AG04450 (cell line): ENCODE results near the gene ARID4A. TPM values are rescaled to one million over a fixed set of nuclear protein-coding genes. Genes with fewer than 3 reads are reported as not detected.
"Not testable (repeated sequence)": the region's sequence is repeated elsewhere in the genome, so short reads cannot be mapped to it uniquely, and the experiment has no call there.

Source experiments
- CTCF ChIA-PET: fragments of 300-600, 350-600 bp; formaldehyde crosslinking; extraction: SDS; loops from one replicate; lab custom pipeline; 2022; ENCODE audit warnings: antibody characterized with exemption, inconsistent platforms; lab: Charles Lee
- POLR2A ChIA-PET: fragments of 350-600 bp; formaldehyde crosslinking; extraction: SDS; loops from one replicate; lab custom pipeline; 2021; ENCODE audit warnings: antibody characterized with exemption, inconsistent platforms; lab: Yijun Ruan, JAX
- DNase-seq: peaks from one replicate; pipeline ENCODE4 v3.0.0-alpha.2; 2011; ENCODE audit warnings: low read depth, low spot score
- H3K27ac ChIP-seq: one replicate; pipeline ENCODE4 v1.5.1; 2012; ENCODE audit warnings: low read depth, low read length, control low read depth
- H3K27me3 ChIP-seq: one replicate; pipeline ENCODE4 v1.6.0; 2012; ENCODE audit warnings: low read length; ENCODE audit not compliant: control insufficient read depth, insufficient read depth
- H3K4me3 ChIP-seq: 2 replicates; pipeline ENCODE4 v1.5.1; 2011; ENCODE audit warnings: mild to moderate bottlenecking, low read depth, low read length, control low read depth
- H3K9me3 ChIP-seq: 2 replicates; pipeline ENCODE4 v1.5.1; 2012; ENCODE audit warnings: low read length; ENCODE audit not compliant: control insufficient read depth, insufficient read depth
- polyA plus RNA-seq: library from polyadenylated mRNA; depleted of rRNA; stranded (reverse); fragments of >200 nt; gene quantifications from 2 replicates; pipeline ENCODE4 v1.2.3, GENCODE V29; 2011
- TF ChIP-seq, protein P1 (sequence below): IDR thresholded peaks from 2 replicates; pipeline ENCODE4 v1.5.1; 2011; ENCODE audit warnings: low read depth, low read length, control low read depth, inconsistent platforms

Gene ARID4A
- polyA plus RNA-seq, 1 experiment = 12.4 TPM

GRCh38 chr14:58354808-58355207, 56.5 kb downstream of the ARID4A start:
- DNase-seq = no peak
- no peaks in the 10 kb centered on the region for H3K27me3 ChIP-seq
- TF ChIP-seq, protein P1, sequence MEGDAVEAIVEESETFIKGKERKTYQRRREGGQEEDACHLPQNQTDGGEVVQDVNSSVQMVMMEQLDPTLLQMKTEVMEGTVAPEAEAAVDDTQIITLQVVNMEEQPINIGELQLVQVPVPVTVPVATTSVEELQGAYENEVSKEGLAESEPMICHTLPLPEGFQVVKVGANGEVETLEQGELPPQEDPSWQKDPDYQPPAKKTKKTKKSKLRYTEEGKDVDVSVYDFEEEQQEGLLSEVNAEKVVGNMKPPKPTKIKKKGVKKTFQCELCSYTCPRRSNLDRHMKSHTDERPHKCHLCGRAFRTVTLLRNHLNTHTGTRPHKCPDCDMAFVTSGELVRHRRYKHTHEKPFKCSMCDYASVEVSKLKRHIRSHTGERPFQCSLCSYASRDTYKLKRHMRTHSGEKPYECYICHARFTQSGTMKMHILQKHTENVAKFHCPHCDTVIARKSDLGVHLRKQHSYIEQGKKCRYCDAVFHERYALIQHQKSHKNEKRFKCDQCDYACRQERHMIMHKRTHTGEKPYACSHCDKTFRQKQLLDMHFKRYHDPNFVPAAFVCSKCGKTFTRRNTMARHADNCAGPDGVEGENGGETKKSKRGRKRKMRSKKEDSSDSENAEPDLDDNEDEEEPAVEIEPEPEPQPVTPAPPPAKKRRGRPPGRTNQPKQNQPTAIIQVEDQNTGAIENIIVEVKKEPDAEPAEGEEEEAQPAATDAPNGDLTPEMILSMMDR = no peak
- H3K9me3 ChIP-seq = no peaks in the 10 kb centered on the region
- CTCF ChIA-PET = no interaction called here
- H3K27ac ChIP-seq = no peak overlapping the region
- POLR2A ChIA-PET = no interaction called here
- H3K4me3 ChIP-seq = no peak overlapping the region

DNA sequence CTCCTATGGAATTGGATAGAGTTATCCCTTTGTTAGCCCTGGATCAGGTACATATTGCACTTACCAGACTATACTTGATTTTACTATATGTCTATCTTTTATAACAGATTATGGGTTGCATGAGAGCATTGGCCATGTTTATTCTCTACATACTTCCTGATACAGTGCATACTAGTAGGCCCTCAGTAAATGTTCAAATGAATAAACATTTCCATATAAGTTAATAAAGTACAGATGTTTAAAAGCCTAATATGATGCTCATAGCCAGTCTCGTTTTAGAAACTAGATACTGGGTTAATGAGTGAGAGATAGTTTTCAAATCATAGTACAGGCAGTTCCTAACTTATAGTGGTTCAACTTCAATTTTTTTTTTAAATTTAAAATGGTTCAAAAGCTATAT, 57.9 kb downstream of the ARID4A start:
- no peaks in the 10 kb centered on the region for H3K27me3 ChIP-seq
- POLR2A ChIA-PET = interaction anchor here (0.7 kb wide), 1 partner anchor 8 kb away, joined by 3 read pairs; no protein-coding TSS in a partner anchor
- H3K4me3 ChIP-seq = no peak overlapping the region
- peak overlapping the region; percentile 72 for H3K27ac ChIP-seq
- CTCF ChIA-PET = interaction anchor here (1.6 kb wide), 1 partner anchor 40 kb away, joined by 6 read pairs; the partner anchor contains the start of gene TOMM20L
- TF ChIP-seq, protein P1 = no peak
- no peaks in the 10 kb centered on the region for H3K9me3 ChIP-seq
- DNase-seq = peak; percentile 11

DNA sequence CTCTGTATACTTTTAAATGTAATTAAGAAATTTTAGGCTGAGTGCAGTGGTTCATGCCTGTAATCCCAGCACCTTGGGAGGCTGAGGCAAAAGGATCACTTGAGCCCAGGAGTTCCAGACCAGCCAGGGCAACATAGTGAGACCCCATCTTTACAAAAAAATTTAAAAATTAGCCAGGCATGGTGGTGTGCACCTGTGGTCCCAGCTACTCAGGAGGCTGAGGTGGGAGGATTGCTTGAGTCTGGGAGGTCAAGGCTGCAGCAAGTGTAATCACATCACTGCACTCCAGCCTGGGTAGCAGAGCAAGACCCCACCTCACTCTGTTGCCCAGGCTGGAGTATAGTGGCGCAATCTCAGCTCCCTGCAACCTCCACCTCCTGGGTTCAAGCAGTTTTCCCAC, 63.9 kb downstream of the ARID4A start:
- CTCF ChIA-PET, H3K9me3 ChIP-seq, POLR2A ChIA-PET, H3K27me3 ChIP-seq, DNase-seq, H3K27ac ChIP-seq, H3K4me3 ChIP-seq: not testable (repeated sequence)

DNA sequence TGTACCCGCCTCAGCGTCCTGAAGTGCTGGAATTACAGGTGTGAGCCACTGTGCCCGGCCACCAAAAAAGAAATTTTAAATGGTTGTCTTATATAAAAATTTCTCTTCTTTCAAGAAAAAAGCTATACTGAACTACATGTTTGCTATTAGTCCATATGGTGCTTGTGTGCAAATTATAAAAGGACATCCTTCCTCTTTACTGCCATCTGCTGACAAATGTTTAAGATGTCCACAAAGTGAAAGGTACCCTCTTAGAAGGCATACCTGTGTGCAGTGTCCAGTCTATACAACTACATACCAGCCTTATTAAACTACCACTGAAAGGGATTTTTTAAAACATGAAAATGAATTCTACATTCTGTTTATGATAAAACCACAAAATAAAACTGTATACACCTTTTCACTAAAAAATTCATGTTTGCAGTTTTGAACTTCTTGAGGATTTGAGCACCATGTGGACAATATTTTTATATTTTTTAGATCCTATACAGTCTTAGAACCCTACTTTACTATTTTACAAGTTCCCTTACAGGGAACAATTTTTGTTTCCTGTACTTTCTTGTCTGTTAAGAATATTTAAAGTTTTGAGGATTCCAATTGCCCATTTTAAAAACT, 64.5 kb downstream of the ARID4A start:
- ChIA-PET CTCF (interaction anchor here (3.1 kb wide), 1 partner anchor 33 kb away, joined by 12 read pairs; the partner anchor contains the start of gene TOMM20L), POLR2A (no interaction called here)
- Histone ChIP-seq H3K9me3 (no peaks in the 10 kb centered on the region), H3K27me3 (no peaks in the 10 kb centered on the region), H3K4me3 (no peak overlapping the region), H3K27ac (no peak overlapping the region)
- TF ChIP-seq, protein P1 = peak; percentile 38
- DNase-seq = no peak

GRCh38 chr14:58364316-58364715, 66.0 kb downstream of the ARID4A start:
- POLR2A ChIA-PET = no interaction called here
- CTCF ChIA-PET = interaction anchor here (1.3 to 3.1 kb wide), 3 partner anchors 21 to 256 kb away, joined by 4 to 12 read pairs (median 4); partner anchors contain the start of gene TOMM20L
- Histone ChIP-seq H3K27ac (no peak overlapping the region), H3K9me3 (no peaks in the 10 kb centered on the region), H3K4me3 (no peak overlapping the region), H3K27me3 (no peaks in the 10 kb centered on the region)
- DNase-seq = no peak
- TF ChIP-seq, protein P1 = no peak
